Measurements from ENCODE around the gene FAM199X. TPM values are rescaled to one million over a fixed set of nuclear protein-coding genes. Genes with fewer than 3 reads are reported as not detected.
A peak's percentile ranks its signal among the peaks of the same experiment; 100 is the strongest.

The FAM199X gene
- polyA plus RNA-seq, 1 donor from 2014 or later, result 38.2 TPM

DNA sequence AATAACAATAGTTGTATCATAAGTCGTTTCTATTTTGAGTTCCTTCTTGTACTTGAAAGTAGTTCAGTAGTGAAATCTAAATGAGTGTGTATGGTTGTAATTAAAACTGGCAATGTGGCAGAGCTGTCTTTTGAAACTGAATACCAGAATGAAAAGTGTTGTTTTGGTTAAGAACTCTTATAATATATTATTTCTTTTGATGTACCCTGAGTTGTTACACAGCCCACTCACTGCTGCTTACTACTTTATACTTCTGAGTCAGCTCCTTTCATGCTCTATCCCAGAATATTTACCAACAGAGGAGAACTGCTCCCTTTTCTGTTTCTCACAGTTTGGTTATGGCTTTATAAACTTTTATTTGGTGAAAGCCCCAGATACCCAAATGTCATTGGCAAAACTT, 28.8 kb downstream of the FAM199X start:
- Histone ChIP-seq H3K4me2 (ENCODE audit: low read length) (no peak overlapping the region), H4K20me1 (ENCODE audit: insufficient read depth) (no peaks in the 10 kb centered on the region), H3K9ac (ENCODE audit: low read length) (no peak overlapping the region), H3F3A (ENCODE audit: insufficient read depth, low read length, poor library complexity, severe bottlenecking) (no peaks in the 10 kb centered on the region), H3K27me3 (ENCODE audit: insufficient read depth, low read depth, low read length) (no peaks in the 10 kb centered on the region), H3K79me2 (replicated peaks; ENCODE audit: insufficient read depth, low read length) (no peaks in the 10 kb centered on the region), H3K36me3 (ENCODE audit: insufficient read depth, low read length) (no peaks in the 10 kb centered on the region), H3K4me3 (ENCODE audit: low read length) (no peak overlapping the region), H3K9me3 (ENCODE audit: low read length) (no peaks in the 10 kb centered on the region), H3K27ac (ENCODE audit: low read length) (no peak overlapping the region), H2AFZ (ENCODE audit: low read depth, low read length) (no peak overlapping the region), H3K9me2 (ENCODE audit: insufficient read depth, low read length) (no peaks in the 10 kb centered on the region)
- no peak for TF ChIP-seq EP300 (conservative IDR thresholded peaks at IDR 0.05; ENCODE audit: poor library complexity, severe bottlenecking)
- TF ChIP-seq, protein P1, sequence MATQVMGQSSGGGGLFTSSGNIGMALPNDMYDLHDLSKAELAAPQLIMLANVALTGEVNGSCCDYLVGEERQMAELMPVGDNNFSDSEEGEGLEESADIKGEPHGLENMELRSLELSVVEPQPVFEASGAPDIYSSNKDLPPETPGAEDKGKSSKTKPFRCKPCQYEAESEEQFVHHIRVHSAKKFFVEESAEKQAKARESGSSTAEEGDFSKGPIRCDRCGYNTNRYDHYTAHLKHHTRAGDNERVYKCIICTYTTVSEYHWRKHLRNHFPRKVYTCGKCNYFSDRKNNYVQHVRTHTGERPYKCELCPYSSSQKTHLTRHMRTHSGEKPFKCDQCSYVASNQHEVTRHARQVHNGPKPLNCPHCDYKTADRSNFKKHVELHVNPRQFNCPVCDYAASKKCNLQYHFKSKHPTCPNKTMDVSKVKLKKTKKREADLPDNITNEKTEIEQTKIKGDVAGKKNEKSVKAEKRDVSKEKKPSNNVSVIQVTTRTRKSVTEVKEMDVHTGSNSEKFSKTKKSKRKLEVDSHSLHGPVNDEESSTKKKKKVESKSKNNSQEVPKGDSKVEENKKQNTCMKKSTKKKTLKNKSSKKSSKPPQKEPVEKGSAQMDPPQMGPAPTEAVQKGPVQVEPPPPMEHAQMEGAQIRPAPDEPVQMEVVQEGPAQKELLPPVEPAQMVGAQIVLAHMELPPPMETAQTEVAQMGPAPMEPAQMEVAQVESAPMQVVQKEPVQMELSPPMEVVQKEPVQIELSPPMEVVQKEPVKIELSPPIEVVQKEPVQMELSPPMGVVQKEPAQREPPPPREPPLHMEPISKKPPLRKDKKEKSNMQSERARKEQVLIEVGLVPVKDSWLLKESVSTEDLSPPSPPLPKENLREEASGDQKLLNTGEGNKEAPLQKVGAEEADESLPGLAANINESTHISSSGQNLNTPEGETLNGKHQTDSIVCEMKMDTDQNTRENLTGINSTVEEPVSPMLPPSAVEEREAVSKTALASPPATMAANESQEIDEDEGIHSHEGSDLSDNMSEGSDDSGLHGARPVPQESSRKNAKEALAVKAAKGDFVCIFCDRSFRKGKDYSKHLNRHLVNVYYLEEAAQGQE (IDR thresholded peaks at IDR 0.05; ENCODE audit: borderline replicate concordance), result no peak
- TF ChIP-seq RAD21 (conservative IDR thresholded peaks at IDR 0.05), result no peak
- no peak for TF ChIP-seq POLR2AphosphoS5 (IDR thresholded peaks at IDR 0.05)
- TF ChIP-seq MXI1 (conservative IDR thresholded peaks at IDR 0.05; ENCODE audit: poor library complexity, severe bottlenecking), result no peak
- TF ChIP-seq EZH2 (IDR thresholded peaks at IDR 0.05; ENCODE audit: borderline replicate concordance, insufficient read depth, low read length, poor library complexity, severe bottlenecking), result no peak
- no peak for TF ChIP-seq SMC3 (conservative IDR thresholded peaks at IDR 0.05; ENCODE audit: poor library complexity)
- no peak for TF ChIP-seq TAF1 (IDR thresholded peaks at IDR 0.05; ENCODE audit: low read depth)
- TF ChIP-seq CTCF (IDR thresholded peaks at IDR 0.05; ENCODE audit: poor library complexity, severe bottlenecking), result no peak

- no peaks in the 10 kb centered on the region for H3K79me2 ChIP-seq (replicated peaks; ENCODE audit: insufficient read depth, low read length)
- no peak overlapping the region for H3K4me2 ChIP-seq (ENCODE audit: low read length)
- no peak overlapping the region for H3K27ac ChIP-seq (ENCODE audit: low read length)
- no peaks in the 10 kb centered on the region for H3K36me3 ChIP-seq (ENCODE audit: insufficient read depth, low read length)
- no peaks in the 10 kb centered on the region for H3K9me2 ChIP-seq (ENCODE audit: insufficient read depth, low read length)
- H3F3A ChIP-seq (ENCODE audit: insufficient read depth, low read length, poor library complexity, severe bottlenecking), result no peaks in the 10 kb centered on the region
- no peak overlapping the region for H3K4me3 ChIP-seq (ENCODE audit: low read length)
- no peaks in the 10 kb centered on the region for H3K9me3 ChIP-seq (ENCODE audit: low read length)
- no peaks in the 10 kb centered on the region for H3K27me3 ChIP-seq (ENCODE audit: insufficient read depth, low read depth, low read length)
- no peak overlapping the region for H3K9ac ChIP-seq (ENCODE audit: low read length)
- no peaks in the 10 kb centered on the region for H4K20me1 ChIP-seq (ENCODE audit: insufficient read depth)
- H2AFZ ChIP-seq (ENCODE audit: low read depth, low read length), result no peak overlapping the region
- TF ChIP-seq POLR2AphosphoS5 (IDR thresholded peaks at IDR 0.05) (no peak), EP300 (conservative IDR thresholded peaks at IDR 0.05; ENCODE audit: poor library complexity, severe bottlenecking) (no peak), CTCF (IDR thresholded peaks at IDR 0.05; ENCODE audit: poor library complexity, severe bottlenecking) (peak; percentile 66), TAF1 (IDR thresholded peaks at IDR 0.05; ENCODE audit: low read depth) (no peak), MXI1 (conservative IDR thresholded peaks at IDR 0.05; ENCODE audit: poor library complexity, severe bottlenecking) (no peak), EZH2 (IDR thresholded peaks at IDR 0.05; ENCODE audit: borderline replicate concordance, insufficient read depth, low read length, poor library complexity, severe bottlenecking) (no peak), SMC3 (conservative IDR thresholded peaks at IDR 0.05; ENCODE audit: poor library complexity) (peak; percentile 68), RAD21 (conservative IDR thresholded peaks at IDR 0.05) (peak; percentile 65)
- TF ChIP-seq, protein P1 (IDR thresholded peaks at IDR 0.05; ENCODE audit: borderline replicate concordance), result no peak
These were observed 29.3 kb downstream of the FAM199X start for GRCh38 chrX:104195489-104196084.

Data from neural cell (in vitro differentiated cells).